SU-DHL-6 (cell line): ENCODE measurements around the gene NBEA.

ENCODE experiments used
- H2AFZ ChIP-seq: fragments of 200-600 bp; sonication (generic); 2 replicates; pipeline ENCODE4 v1.6.1; 2014; ENCODE audit warnings: low read depth, mild to moderate bottlenecking, moderate library complexity, mixed read lengths, antibody characterized with exemption, low read length; ENCODE audit not compliant: severe bottlenecking
- H3F3A ChIP-seq: fragments of 200-600 bp; shearing (Covaris generic); 2 replicates; pipeline ENCODE4 v1.6.0; 2016; ENCODE audit warnings: antibody characterized with exemption, mild to moderate bottlenecking; ENCODE audit not compliant: insufficient read depth
- H3K27ac ChIP-seq: fragments of 200-600 bp; sonication (generic); 2 replicates; pipeline ENCODE4 v1.5.1; 2016; ENCODE audit warnings: low read depth, mild to moderate bottlenecking, low read length, moderate library complexity, mixed read lengths
- H3K27me3 ChIP-seq: fragments of 200-600 bp; sonication (generic), shearing (Covaris generic); 2 replicates; pipeline ENCODE4 v1.6.0; 2014; ENCODE audit warnings: mild to moderate bottlenecking, low read length
- H3K36me3 ChIP-seq: fragments of 200-600 bp; sonication (generic); 2 replicates; pipeline ENCODE4 v1.6.1; 2014; ENCODE audit warnings: mild to moderate bottlenecking, low read length, mixed read lengths
- H3K4me2 ChIP-seq: fragments of 300-600, 200-600 bp; shearing (Covaris generic), sonication (generic); 2 replicates; pipeline ENCODE4 v1.6.0; 2014; ENCODE audit warnings: low read length, low read depth, mild to moderate bottlenecking; ENCODE audit not compliant: poor library complexity, severe bottlenecking
- H3K4me3 ChIP-seq: fragments of 200-600 bp; sonication (generic); 2 replicates; pipeline ENCODE4 v1.5.1; 2014; ENCODE audit warnings: antibody characterized with exemption, low read length, mild to moderate bottlenecking, mixed read lengths; ENCODE audit not compliant: insufficient read depth, poor library complexity, severe bottlenecking
- H3K79me2 ChIP-seq: fragments of 200-600 bp; sonication (generic); 2 replicates; pipeline ENCODE4 v1.6.1; 2014; ENCODE audit warnings: mild to moderate bottlenecking, low read length, moderate library complexity; ENCODE audit not compliant: insufficient read depth
- H3K9ac ChIP-seq: fragments of 200-600 bp; sonication (generic); 2 replicates; pipeline ENCODE4 v1.7.0; 2014; ENCODE audit warnings: mild to moderate bottlenecking, low read length
- H3K9me2 ChIP-seq: fragments of 200-600 bp; sonication (generic); replicated peaks from 2 replicates; pipeline ENCODE4 v1.6.1; 2014; ENCODE audit warnings: low read length; ENCODE audit not compliant: insufficient read depth
- H3K9me3 ChIP-seq: fragments of 200-600 bp; sonication (generic); 2 replicates; pipeline ENCODE4 v1.6.1; 2014; ENCODE audit warnings: low read length, mixed read lengths; ENCODE audit not compliant: insufficient read depth
- H4K20me1 ChIP-seq: fragments of 200-600 bp; sonication (generic); 2 replicates; pipeline ENCODE4 v1.6.1; 2014; ENCODE audit warnings: low read depth, mild to moderate bottlenecking, antibody characterized with exemption, low read length, moderate library complexity, mixed read lengths
- CTCF ChIP-seq: fragments of 200-600 bp; sonication (generic); IDR thresholded peaks from one replicate; pipeline ENCODE4 v1.5.1; 2017; ENCODE audit warnings: antibody characterized with exemption, mild to moderate bottlenecking, low read length, moderate library complexity; ENCODE audit not compliant: insufficient read depth, poor library complexity, severe bottlenecking
- EZH2phosphoT487 ChIP-seq: fragments of 200-600 bp; sonication (generic), shearing (Covaris generic); conservative IDR thresholded peaks from 2 replicates; pipeline ENCODE4 v1.6.1; 2018; ENCODE audit warnings: mild to moderate bottlenecking, antibody characterized with exemption, low read length, moderate library complexity, mixed read lengths

NBEA gene

GRCh38 chr13:35472323-35472881 is 530.3 kb downstream of the NBEA start:
- TF ChIP-seq CTCF (no peak), EZH2phosphoT487 (no peak)
- peaks cover 13% of the 10 kb centered on the region; the same call in 1 of the 2 replicates for H3K79me2 ChIP-seq
- H3K27me3 ChIP-seq = no peaks in the 10 kb centered on the region
- H3K36me3 ChIP-seq = no peaks in the 10 kb centered on the region
- peak overlapping the region; percentile 63 for H3K4me2 ChIP-seq
- H3K9me2 ChIP-seq = no peaks in the 10 kb centered on the region
- H4K20me1 ChIP-seq = no peaks in the 10 kb centered on the region
- no peak overlapping the region for H3K27ac ChIP-seq
- H3K9me3 ChIP-seq = no peaks in the 10 kb centered on the region
- no peak overlapping the region for H2AFZ ChIP-seq
- no peak overlapping the region for H3K4me3 ChIP-seq
- peaks cover 4% of the 10 kb centered on the region; the same call in 1 of the 2 replicates for H3F3A ChIP-seq
- H3K9ac ChIP-seq = no peak overlapping the region

DNA sequence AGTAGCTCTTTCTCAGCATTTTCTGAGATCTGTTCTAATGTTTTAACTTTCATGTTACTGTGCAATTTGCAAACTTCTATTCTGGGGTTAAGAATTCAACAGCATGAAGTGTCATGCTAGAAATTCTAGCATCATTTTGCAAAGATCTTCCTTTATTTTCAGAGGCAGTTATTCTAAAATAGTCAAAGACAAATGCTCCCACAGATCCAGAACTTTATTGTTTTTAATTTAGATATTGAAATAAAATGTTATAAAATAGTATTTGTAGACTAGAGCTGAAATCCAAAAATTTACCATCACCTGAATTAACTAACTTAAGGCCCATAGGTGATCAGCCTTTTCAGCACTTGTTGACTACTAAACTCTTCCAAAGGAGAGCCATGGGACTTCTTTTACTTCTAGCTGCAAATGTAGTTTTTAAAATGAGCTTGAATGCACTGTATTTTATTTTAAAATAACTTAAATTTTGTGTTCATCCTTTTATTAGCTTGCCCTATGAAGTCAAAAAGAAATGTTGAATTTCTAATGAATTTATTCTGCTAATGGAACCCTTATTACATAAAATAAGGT is 531.2 kb downstream of the NBEA start:
- peak overlapping the region; percentile 12; the same call in 1 of the 2 replicates for H3K9ac ChIP-seq
- no peak overlapping the region for H2AFZ ChIP-seq
- peak overlapping the region; percentile 63 for H3K4me2 ChIP-seq
- peak overlapping the region; percentile 66 for H3K4me3 ChIP-seq
- H3K27me3 ChIP-seq = no peaks in the 10 kb centered on the region
- TF ChIP-seq CTCF (no peak), EZH2phosphoT487 (no peak)
- H4K20me1 ChIP-seq = no peaks in the 10 kb centered on the region
- no peaks in the 10 kb centered on the region for H3K9me2 ChIP-seq
- no peaks in the 10 kb centered on the region for H3K9me3 ChIP-seq
- H3K36me3 ChIP-seq = no peaks in the 10 kb centered on the region
- H3K79me2 ChIP-seq = peaks cover 13% of the 10 kb centered on the region; the same call in 1 of the 2 replicates
- peaks cover 4% of the 10 kb centered on the region; the same call in 1 of the 2 replicates for H3F3A ChIP-seq
- no peak overlapping the region for H3K27ac ChIP-seq

- H3K9ac ChIP-seq = peak overlapping the region; percentile 12; the same call in 1 of the 2 replicates
- no peak overlapping the region; the same call in 1 of the 2 replicates for H3K27ac ChIP-seq
- H3K9me2 ChIP-seq = no peaks in the 10 kb centered on the region
- no peaks in the 10 kb centered on the region for H4K20me1 ChIP-seq
- no peaks in the 10 kb centered on the region for H3K9me3 ChIP-seq
- H2AFZ ChIP-seq = no peak overlapping the region
- peak overlapping the region; percentile 63 for H3K4me2 ChIP-seq
- H3K27me3 ChIP-seq = no peaks in the 10 kb centered on the region
- peaks cover 4% of the 10 kb centered on the region; the same call in 1 of the 2 replicates for H3F3A ChIP-seq
- H3K36me3 ChIP-seq = no peaks in the 10 kb centered on the region
- H3K4me3 ChIP-seq = peak overlapping the region; percentile 66
- TF ChIP-seq EZH2phosphoT487 (no peak), CTCF (no peak)
- peaks cover 13% of the 10 kb centered on the region; the same call in 1 of the 2 replicates for H3K79me2 ChIP-seq
Observed at GRCh38 chr13:35473802-35474201, 531.7 kb downstream of the NBEA start.
